RWPE1 (cell line): ENCODE measurements around the gene TMPRSS9.
"Not testable (repeated sequence)": the region's sequence is repeated elsewhere in the genome, so short reads cannot be mapped to it uniquely, and the experiment has no call there.

Experiments
- CTCF ChIA-PET: fragments of 350-600 bp; sonication (Branson Sonifier 250); formaldehyde crosslinking; extraction: SDS; loops from one replicate; lab custom pipeline; 2021; lab: Yijun Ruan, JAX
- POLR2A ChIA-PET: fragments of 400-600 bp; formaldehyde crosslinking; extraction: SDS; loops from one replicate; lab custom pipeline; 2020; ENCODE audit warnings: antibody characterized with exemption; ENCODE audit not compliant: low non-redundant PET; lab: Yijun Ruan, JAX
- DNase-seq: peaks from one replicate; pipeline ENCODE4 v3.0.0; 2012; ENCODE audit warnings: low spot score
- H3K27ac ChIP-seq: fragments of 450-650 bp; 2 replicates; pipeline ENCODE4 v1.5.1; 2017
- CTCF ChIP-seq: fragments of 450-650 bp; conservative IDR thresholded peaks from 2 replicates; pipeline ENCODE4 v1.5.1; 2017; ENCODE audit warnings: low read depth, mild to moderate bottlenecking

Gene TMPRSS9

GRCh38 chr19:2345076-2345475 is 15.0 kb upstream of the TMPRSS9 start:
- TF ChIP-seq CTCF = no peak
- ChIA-PET POLR2A (no interaction called here), CTCF (no interaction called here)
- no peak for DNase-seq
- H3K27ac ChIP-seq = no peak overlapping the region

- POLR2A ChIA-PET = no interaction called here
- CTCF ChIA-PET = no interaction called here
- no peak for DNase-seq
- TF ChIP-seq CTCF = no peak
- peak overlapping the region; percentile 37 for H3K27ac ChIP-seq
Observed at GRCh38 chr19:2345794-2346663, 14.0 kb upstream of the TMPRSS9 start.

GRCh38 chr19:2349818-2350217 is 10.2 kb upstream of the TMPRSS9 start:
- H3K27ac ChIP-seq, POLR2A ChIA-PET, CTCF ChIA-PET, DNase-seq: not testable (repeated sequence)

- no peak for DNase-seq
- H3K27ac ChIP-seq = no peak overlapping the region
- POLR2A ChIA-PET = no interaction called here
- CTCF ChIA-PET = no interaction called here
- no peak for TF ChIP-seq CTCF
Observed at GRCh38 chr19:2350656-2351055, 9.4 kb upstream of the TMPRSS9 start.

- ChIA-PET CTCF (no interaction called here), POLR2A (no interaction called here)
- no peak overlapping the region for H3K27ac ChIP-seq
- no peak for DNase-seq
- no peak for TF ChIP-seq CTCF
Observed at GRCh38 chr19:2351591-2351990, 8.5 kb upstream of the TMPRSS9 start.

- POLR2A ChIA-PET = no interaction called here
- CTCF ChIA-PET = no interaction called here
- TF ChIP-seq CTCF = no peak
- no peak for DNase-seq
- no peak overlapping the region for H3K27ac ChIP-seq
Observed at GRCh38 chr19:2352121-2352520, 7.9 kb upstream of the TMPRSS9 start.
